Parathyroid adenoma (tissue), 2 donors: ENCODE results near the gene EEIG2.
"Not testable (repeated sequence)": the region's sequence is repeated elsewhere in the genome, so short reads cannot be mapped to it uniquely, and the experiment has no call there.

Experiments
- H2AFZ ChIP-seq: fragments of 300-600 bp; sonication (generic); one replicate; pipeline ENCODE4 v1.7.0; 2017; ENCODE audit warnings: antibody characterized with exemption, mild to moderate bottlenecking
- H3K27ac ChIP-seq: fragments of 300-600 bp; sonication (generic); one replicate; pipeline ENCODE4 v1.7.0; 2017
- H3K27me3 ChIP-seq: fragments of 300-600 bp; sonication (generic); one replicate; pipeline ENCODE4 v1.7.0; 2017; ENCODE audit warnings: low read length; ENCODE audit not compliant: control insufficient read depth, insufficient read depth
- H3K36me3 ChIP-seq: fragments of 300-600 bp; sonication (generic); one replicate; pipeline ENCODE4 v1.7.0; 2017; ENCODE audit warnings: low read length; ENCODE audit not compliant: control insufficient read depth, insufficient read depth
- H3K4me1 ChIP-seq: fragments of 300-600 bp; sonication (generic); one replicate; pipeline ENCODE4 v1.7.0; 2017; ENCODE audit warnings: control low read depth
- H3K4me2 ChIP-seq: fragments of 300-600 bp; sonication (generic); one replicate; pipeline ENCODE4 v1.7.0; 2017; ENCODE audit warnings: low read length
- H3K4me3 ChIP-seq: fragments of 300-600 bp; sonication (generic); one replicate; pipeline ENCODE4 v1.7.0; 2017; ENCODE audit warnings: low read depth, low read length
- H3K79me2 ChIP-seq: fragments of 300-600 bp; sonication (generic); one replicate; pipeline ENCODE4 v1.7.0; 2017; ENCODE audit warnings: control low read depth
- H3K9ac ChIP-seq: fragments of 300-600 bp; sonication (generic); one replicate; pipeline ENCODE4 v1.7.0; 2017; ENCODE audit warnings: mild to moderate bottlenecking
- H3K9me3 ChIP-seq: fragments of 300-600 bp; sonication (generic); one replicate; pipeline ENCODE4 v1.7.0; 2017; ENCODE audit warnings: low read length; ENCODE audit not compliant: control insufficient read depth
- TF ChIP-seq, protein P1 (sequence below): fragments of 300-600 bp; sonication (generic); IDR thresholded peaks from one replicate; pipeline ENCODE4 v1.7.0; 2017; ENCODE audit warnings: antibody characterized with exemption, mild to moderate bottlenecking
- donor health status: primary hyperparathyroidism.

The EEIG2 gene

GRCh38 chr1:108531444-108531843 is 28.5 kb upstream of the EEIG2 start:
- TF ChIP-seq, protein P1, sequence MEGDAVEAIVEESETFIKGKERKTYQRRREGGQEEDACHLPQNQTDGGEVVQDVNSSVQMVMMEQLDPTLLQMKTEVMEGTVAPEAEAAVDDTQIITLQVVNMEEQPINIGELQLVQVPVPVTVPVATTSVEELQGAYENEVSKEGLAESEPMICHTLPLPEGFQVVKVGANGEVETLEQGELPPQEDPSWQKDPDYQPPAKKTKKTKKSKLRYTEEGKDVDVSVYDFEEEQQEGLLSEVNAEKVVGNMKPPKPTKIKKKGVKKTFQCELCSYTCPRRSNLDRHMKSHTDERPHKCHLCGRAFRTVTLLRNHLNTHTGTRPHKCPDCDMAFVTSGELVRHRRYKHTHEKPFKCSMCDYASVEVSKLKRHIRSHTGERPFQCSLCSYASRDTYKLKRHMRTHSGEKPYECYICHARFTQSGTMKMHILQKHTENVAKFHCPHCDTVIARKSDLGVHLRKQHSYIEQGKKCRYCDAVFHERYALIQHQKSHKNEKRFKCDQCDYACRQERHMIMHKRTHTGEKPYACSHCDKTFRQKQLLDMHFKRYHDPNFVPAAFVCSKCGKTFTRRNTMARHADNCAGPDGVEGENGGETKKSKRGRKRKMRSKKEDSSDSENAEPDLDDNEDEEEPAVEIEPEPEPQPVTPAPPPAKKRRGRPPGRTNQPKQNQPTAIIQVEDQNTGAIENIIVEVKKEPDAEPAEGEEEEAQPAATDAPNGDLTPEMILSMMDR = no peak
- Histone ChIP-seq H3K9ac (no peak overlapping the region), H3K27me3 (no peaks in the 10 kb centered on the region), H3K36me3 (no peaks in the 10 kb centered on the region), H3K79me2 (no peaks in the 10 kb centered on the region), H3K4me3 (no peak overlapping the region), H3K9me3 (no peaks in the 10 kb centered on the region), H2AFZ (no peak overlapping the region), H3K4me2 (no peak overlapping the region), H3K4me1 (no peaks in the 10 kb centered on the region), H3K27ac (no peak overlapping the region)

- Histone ChIP-seq H3K36me3 (no peaks in the 10 kb centered on the region), H3K9ac (no peak overlapping the region), H3K79me2 (no peaks in the 10 kb centered on the region), H3K4me2 (no peak overlapping the region), H2AFZ (no peak overlapping the region), H3K4me1 (no peaks in the 10 kb centered on the region), H3K4me3 (no peak overlapping the region), H3K27ac (no peak overlapping the region), H3K27me3 (no peaks in the 10 kb centered on the region), H3K9me3 (no peaks in the 10 kb centered on the region)
- TF ChIP-seq, protein P1 = no peak
Measured at GRCh38 chr1:108532730-108533129, 27.2 kb upstream of the EEIG2 start.

DNA sequence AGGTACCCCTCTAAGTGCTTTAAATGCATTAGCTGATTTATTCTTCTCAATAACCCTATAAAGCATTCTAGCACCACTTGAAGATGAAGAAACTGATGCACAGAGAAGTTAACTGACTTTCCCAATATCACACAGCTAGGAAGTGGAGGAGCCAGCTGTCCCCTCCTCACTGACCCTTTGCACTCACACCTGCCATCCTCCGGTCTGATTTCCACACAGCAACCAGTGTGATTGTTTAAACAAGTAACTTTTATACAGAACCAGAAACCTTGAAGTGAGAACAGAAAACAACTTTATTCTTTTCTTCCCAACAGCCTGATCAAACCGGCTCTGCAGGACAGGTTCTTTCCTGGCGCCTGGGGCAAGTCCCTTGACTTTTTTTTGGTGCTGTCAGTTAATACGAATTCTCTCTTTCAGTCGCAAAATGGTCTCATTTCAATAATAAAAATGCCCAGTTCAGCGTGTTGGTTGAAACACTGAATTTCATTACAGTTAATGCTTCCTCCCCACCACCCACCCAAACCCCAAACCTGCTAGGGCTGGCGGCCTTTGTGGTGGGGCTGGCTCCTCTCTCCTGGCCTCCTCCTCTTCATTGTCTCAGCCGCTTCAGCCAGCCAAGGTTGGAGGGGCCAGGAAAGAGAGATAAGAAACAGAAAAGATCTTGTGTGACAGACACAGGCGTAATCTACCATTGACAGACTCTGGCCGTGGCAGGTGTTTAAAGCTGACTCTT is 26.4 kb upstream of the EEIG2 start:
- no peaks in the 10 kb centered on the region for H3K36me3 ChIP-seq
- H3K9me3 ChIP-seq = no peaks in the 10 kb centered on the region
- no peak overlapping the region for H2AFZ ChIP-seq
- no peak overlapping the region for H3K4me2 ChIP-seq
- TF ChIP-seq, protein P1 = no peak
- no peaks in the 10 kb centered on the region for H3K79me2 ChIP-seq
- no peak overlapping the region for H3K27ac ChIP-seq
- H3K9ac ChIP-seq = no peak overlapping the region
- no peak overlapping the region for H3K4me3 ChIP-seq
- no peaks in the 10 kb centered on the region for H3K4me1 ChIP-seq
- H3K27me3 ChIP-seq = no peaks in the 10 kb centered on the region

DNA sequence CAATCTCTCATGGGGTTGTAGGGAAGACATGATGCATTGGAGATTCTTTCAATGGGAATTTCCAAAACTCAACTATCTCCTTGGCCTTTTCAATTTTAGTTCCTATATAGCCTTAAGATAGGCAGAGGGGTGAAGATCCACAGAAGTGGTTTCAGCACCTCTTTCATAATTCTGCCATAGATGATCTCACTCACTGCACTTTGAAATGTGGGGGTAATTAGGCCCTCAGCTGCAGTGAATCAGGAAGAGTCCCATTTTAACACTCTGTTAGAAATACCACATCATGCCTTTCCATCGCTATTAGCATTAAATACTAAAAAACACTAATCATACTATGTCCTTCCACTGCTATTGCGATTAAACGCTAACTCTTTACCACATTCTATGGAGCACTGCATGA is 25.1 kb upstream of the EEIG2 start:
- H3K9me3 ChIP-seq = no peaks in the 10 kb centered on the region
- H3K27ac ChIP-seq = no peak overlapping the region
- H3K9ac ChIP-seq = no peak overlapping the region
- no peak overlapping the region for H2AFZ ChIP-seq
- no peak overlapping the region for H3K4me3 ChIP-seq
- no peaks in the 10 kb centered on the region for H3K79me2 ChIP-seq
- no peak overlapping the region for H3K4me2 ChIP-seq
- H3K27me3 ChIP-seq = no peaks in the 10 kb centered on the region
- TF ChIP-seq, protein P1 = no peak
- no peaks in the 10 kb centered on the region for H3K36me3 ChIP-seq
- H3K4me1 ChIP-seq = no peaks in the 10 kb centered on the region

DNA sequence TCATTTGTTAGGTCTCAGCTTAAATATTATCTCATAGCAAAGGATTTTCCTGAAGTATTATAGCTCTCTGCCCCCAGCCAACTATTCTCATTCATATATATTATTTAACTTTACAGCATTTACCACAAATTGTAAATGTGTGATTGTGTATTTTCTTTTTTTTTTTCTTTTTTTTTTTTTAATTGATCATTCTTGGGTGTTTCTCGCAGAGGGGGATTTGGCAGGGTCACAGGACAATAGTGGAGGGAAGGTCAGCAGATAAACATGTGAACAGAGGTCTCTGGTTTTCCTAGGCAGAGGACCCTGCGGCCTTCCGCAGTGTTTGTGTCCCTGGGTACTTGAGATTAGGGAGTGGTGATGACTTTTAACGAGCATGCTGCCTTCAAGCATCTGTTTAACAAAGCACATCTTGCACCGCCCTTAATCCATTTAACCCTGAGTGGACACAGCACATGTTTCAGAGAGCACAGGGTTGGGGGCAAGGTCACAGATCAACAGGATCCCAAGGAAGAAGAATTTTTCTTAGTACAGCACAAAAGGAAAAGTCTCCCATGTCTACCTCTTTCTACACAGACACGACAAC is 24.5 kb upstream of the EEIG2 start:
- not testable (repeated sequence) for H3K27me3 ChIP-seq, H3K27ac ChIP-seq, H3K79me2 ChIP-seq, H3K4me1 ChIP-seq, H2AFZ ChIP-seq, H3K9ac ChIP-seq, H3K4me2 ChIP-seq, H3K4me3 ChIP-seq, H3K9me3 ChIP-seq, H3K36me3 ChIP-seq

DNA sequence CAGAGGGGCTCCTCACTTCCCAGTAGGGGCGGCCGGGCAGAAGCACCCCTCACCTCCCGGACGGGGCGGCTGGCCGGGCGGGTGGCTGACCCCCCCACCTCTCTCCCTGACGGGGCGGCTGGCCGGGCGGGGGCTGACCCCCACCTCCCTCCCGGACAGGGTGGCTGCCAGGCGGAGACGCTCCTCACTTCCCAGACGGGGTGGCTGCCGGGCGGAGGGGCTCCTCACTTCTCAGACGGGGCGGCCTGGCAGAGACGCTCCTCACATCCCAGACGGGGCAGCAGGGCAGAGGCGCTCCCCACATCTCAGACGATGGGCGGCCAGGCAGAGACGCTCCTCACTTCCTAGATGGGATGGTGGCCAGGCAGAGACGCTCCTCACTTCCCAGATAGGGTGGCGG is 23.9 kb upstream of the EEIG2 start:
- H3K9ac ChIP-seq, H2AFZ ChIP-seq, H3K36me3 ChIP-seq, H3K4me1 ChIP-seq, H3K9me3 ChIP-seq, H3K27me3 ChIP-seq, H3K4me2 ChIP-seq, H3K79me2 ChIP-seq, H3K4me3 ChIP-seq, H3K27ac ChIP-seq: not testable (repeated sequence)

DNA sequence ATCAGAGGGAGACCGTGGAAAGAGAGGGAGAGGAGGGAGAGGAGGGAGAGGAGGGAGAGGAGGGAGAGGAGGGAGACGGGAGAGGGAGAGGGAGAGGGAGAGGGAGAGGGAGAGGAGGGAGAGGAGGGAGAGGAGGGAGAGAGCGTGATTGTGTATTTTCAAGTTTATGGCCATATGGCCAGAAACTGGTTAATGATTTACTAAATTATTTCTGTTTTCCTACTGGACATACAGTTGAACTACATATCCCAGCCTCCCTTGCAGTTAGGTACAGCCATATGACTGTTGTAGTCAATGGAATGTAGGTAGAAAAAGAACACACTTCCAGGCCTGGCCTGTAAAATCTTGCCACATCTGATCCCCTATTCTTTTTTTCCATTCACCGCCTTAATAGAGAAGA is 23.1 kb upstream of the EEIG2 start:
- not testable (repeated sequence) for H3K36me3 ChIP-seq, H2AFZ ChIP-seq, H3K4me1 ChIP-seq, H3K79me2 ChIP-seq, H3K9ac ChIP-seq, H3K4me3 ChIP-seq, H3K9me3 ChIP-seq, H3K4me2 ChIP-seq, H3K27ac ChIP-seq, H3K27me3 ChIP-seq
